HepG2 (cell line): ENCODE data around the gene SLC6A4. TPM values are rescaled to one million over a fixed set of nuclear protein-coding genes. Genes with fewer than 3 reads are reported as not detected.

Experiments used
- ATAC-seq: fragments of 200-7000 bp; cut with Tn5 transposase; 3 replicates; pipeline ENCODE4 v1.9.1; 2020; ENCODE audit warnings: mild to moderate bottlenecking, moderate library complexity
- BruUV-seq: library from RNA; stranded (reverse); fragments of 400-500 nt; replicated peaks from 2 replicates; lab custom pipeline; 2021; lab: Mats Ljungman, UMichigan
- CTCF ChIA-PET: fragments of 300-600 bp; formaldehyde crosslinking; extraction: SDS; loops from one replicate; lab custom pipeline; 2021; ENCODE audit warnings: low total read pairs, inconsistent platforms, low intra/inter-chr PET ratio; lab: Yijun Ruan, JAX
- POLR2A ChIA-PET: fragments of 350-600 bp; sonication (Branson Sonifier 250); formaldehyde crosslinking; loops from one replicate; lab custom pipeline; 2020; ENCODE audit warnings: antibody characterized with exemption, inconsistent platforms; lab: Yijun Ruan, JAX
- DNase-seq: peaks from one replicate; pipeline ENCODE4 v3.0.0-alpha.2; 2015; ENCODE audit warnings: low spot score
- FAIRE-seq: peaks from 3 replicates; lab custom pipeline; 2011; peaks lifted over from hg19 to GRCh38; lab: Jason Lieb, UNC
- H2AFZ ChIP-seq: one replicate; pipeline ENCODE4 v1.6.1; 2011; ENCODE audit warnings: low read length, inconsistent platforms
- H3K27ac ChIP-seq: fragments of 300-600 bp; 3 replicates; pipeline ENCODE4 v1.8.0; 2011; ENCODE audit warnings: mixed run types, mild to moderate bottlenecking, mixed read lengths, low read length, inconsistent platforms; ENCODE audit not compliant: insufficient read depth; ENCODE audit errors: extremely low read length
- H3K27me3 ChIP-seq, 2 experiments: fragments of 200-600 bp in 1 of 2; 2 replicates in 1 of 2; 3 replicates in 1 of 2; pipeline versions ENCODE4 v1.6.0 to v1.8.0; 2011; ENCODE audit warnings: low read length in 2 of 2, mild to moderate bottlenecking in 2 of 2, moderate library complexity in 2 of 2, inconsistent platforms in 1 of 2; ENCODE audit not compliant: insufficient read depth in 2 of 2, control insufficient read depth in 1 of 2
- H3K36me3 ChIP-seq, 2 experiments: fragments of 200-600 bp in 1 of 2; replicated peaks in 1 of 2; 2 replicates in 1 of 2; 3 replicates in 1 of 2; pipeline versions ENCODE4 v1.5.1 to v1.8.0; 2011; ENCODE audit warnings: low read length in 2 of 2, inconsistent platforms in 1 of 2; ENCODE audit not compliant: insufficient read depth in 2 of 2, control insufficient read depth in 1 of 2
- H3K4me1 ChIP-seq: 2 replicates; pipeline ENCODE4 v1.5.1; 2012; ENCODE audit warnings: low read length, inconsistent platforms; ENCODE audit not compliant: insufficient read depth
- H3K4me2 ChIP-seq: 2 replicates; pipeline ENCODE4 v1.6.0; 2011; ENCODE audit warnings: low read depth, low read length, inconsistent platforms
- H3K4me3 ChIP-seq, 3 experiments: fragments of 200-600 bp in 1 of 3; sonication (generic), shearing (Covaris generic) in 1 of 3; replicated peaks in 1 of 3; 2 replicates each; pipeline ENCODE4 v1.5.1; 2011 to 2016; ENCODE audit warnings: low read length in 3 of 3, inconsistent platforms in 2 of 3, low read depth in 2 of 3, mild to moderate bottlenecking in 2 of 3, control low read depth in 1 of 3, mixed read lengths in 1 of 3; ENCODE audit not compliant: insufficient read depth in 1 of 3
- H3K79me2 ChIP-seq: one replicate; pipeline ENCODE4 v1.6.1; 2011; ENCODE audit warnings: low read length, inconsistent platforms; ENCODE audit not compliant: insufficient read depth
- H3K9ac ChIP-seq: 2 replicates; pipeline ENCODE4 v1.6.0; 2011; ENCODE audit warnings: mild to moderate bottlenecking, low read depth, low read length, inconsistent platforms; ENCODE audit not compliant: insufficient read depth
- H3K9me3 ChIP-seq: 2 replicates; pipeline ENCODE4 v1.5.1; 2012; ENCODE audit warnings: mild to moderate bottlenecking, low read length
- H4K20me1 ChIP-seq: 2 replicates; pipeline ENCODE4 v1.6.0; 2011; ENCODE audit warnings: inconsistent platforms, mild to moderate bottlenecking, low read length, moderate library complexity; ENCODE audit not compliant: insufficient read depth
- ARID2 ChIP-seq: sonication (generic); formaldehyde crosslinking; IDR thresholded peaks from 2 replicates; pipeline ENCODE4 v1.8.1; 2022; ENCODE audit warnings: mild to moderate bottlenecking, missing genetic modification reagents, borderline replicate concordance
- MIXL1 ChIP-seq: IDR thresholded peaks from 2 replicates; pipeline ENCODE4 v1.6.1; 2016
- PAWR ChIP-seq: sonication (generic); formaldehyde crosslinking; IDR thresholded peaks from 2 replicates; pipeline ENCODE4 v1.4.0; 2020; ENCODE audit warnings: missing genetic modification reagents, mild to moderate bottlenecking, borderline replicate concordance
- PBX3 ChIP-seq: sonication (generic); formaldehyde crosslinking; IDR thresholded peaks from 2 replicates; pipeline ENCODE4 v1.8.1; 2023; ENCODE audit warnings: missing genetic modification reagents, inconsistent platforms, borderline replicate concordance
- REPIN1 ChIP-seq: sonication (generic); formaldehyde crosslinking; IDR thresholded peaks from 2 replicates; pipeline ENCODE4 v1.8.0; 2022; ENCODE audit warnings: missing genetic modification reagents, low read depth, mild to moderate bottlenecking, borderline replicate concordance
- SRSF1 ChIP-seq: fragments of 200-400 bp; formaldehyde crosslinking; optimal IDR thresholded peaks from 2 replicates; pipeline ENCODE3; 2017; ENCODE audit warnings: mild to moderate bottlenecking, low read depth, low read length, moderate library complexity
- ZNF263 ChIP-seq: sonication (generic); formaldehyde crosslinking; IDR thresholded peaks from 2 replicates; pipeline ENCODE4 v1.4.0; 2020; ENCODE audit warnings: missing genetic modification reagents
- ZNF333 ChIP-seq: sonication (generic); formaldehyde crosslinking; IDR thresholded peaks from 2 replicates; pipeline ENCODE4 v1.4.0; 2020; ENCODE audit warnings: mild to moderate bottlenecking, missing genetic modification reagents, borderline replicate concordance
- ZNF570 ChIP-seq: sonication (generic); formaldehyde crosslinking; IDR thresholded peaks from 2 replicates; pipeline ENCODE4 v1.4.0; 2020; ENCODE audit warnings: mild to moderate bottlenecking, missing genetic modification reagents, borderline replicate concordance
- ZNF749 ChIP-seq: sonication (generic); formaldehyde crosslinking; IDR thresholded peaks from 2 replicates; pipeline ENCODE4 v1.8.0; 2022; ENCODE audit warnings: mild to moderate bottlenecking, missing genetic modification reagents, moderate library complexity, borderline replicate concordance
- ZNF776 ChIP-seq: sonication (generic); formaldehyde crosslinking; IDR thresholded peaks from 2 replicates; pipeline ENCODE4 v1.4.0; 2020; ENCODE audit warnings: mild to moderate bottlenecking, missing genetic modification reagents
- WGBS: methylation state at CpG from one replicate; pipeline ENCODE4 v1.1.6; 2017; ENCODE audit warnings: low lambda C conversion rate; 5-methylcytosine and 5-hydroxymethylcytosine counted together
- in situ Hi-C: cut with HindIII; loops from 2 replicates; pipeline ENCODE4 v1.10.0; 2017; ENCODE audit warnings: low pct_unique_long_range_greater_than_20kb; ENCODE audit not compliant: extremely low pct_ligation_motif_present
- intact Hi-C: fragments of 100-400 bp; cut with micrococcal nuclease; formaldehyde crosslinking; loops from one replicate; pipeline ENCODE4 v1.10.0; 2022; ENCODE audit not compliant: unreplicated experiment
- polyA plus RNA-seq, 8 experiments: library from polyadenylated mRNA; depleted of rRNA in 3 of 8; stranded (reverse) in 7 of 8; unstranded in 1 of 8; fragments of >200 nt; fragmentation: Illumina TruSeq in 4 of 8; extraction: Trizol in 4 of 8; gene quantifications; 2 replicates each; pipeline versions ENCODE4 v1.2.1 to v1.2.3, GENCODE V29; 2011 to 2016; ENCODE audit warnings: low read depth in 4 of 8, missing spikeins in 1 of 8, mixed read lengths in 1 of 8; ENCODE audit not compliant: insufficient read depth in 1 of 8
- total RNA-seq, 5 experiments: library from RNA; depleted of rRNA; stranded (reverse); fragments of >200 nt; fragmentation: Illumina TruSeq; extraction: Trizol; gene quantifications; 2 replicates each; pipeline ENCODE4 v1.2.3, GENCODE V29; 2016; ENCODE audit warnings: low read depth in 1 of 5
- TF ChIP-seq, protein P1 (sequence below): IDR thresholded peaks from 2 replicates; pipeline ENCODE4 v1.6.1; 2016; ENCODE audit warnings: missing compliant biosample characterization, missing genetic modification reagents, borderline replicate concordance
- TF ChIP-seq, protein P2 (sequence below): sonication (generic); formaldehyde crosslinking; IDR thresholded peaks from 2 replicates; pipeline ENCODE4 v1.4.0; 2020; ENCODE audit warnings: missing genetic modification reagents
- TF ChIP-seq, protein P3 (sequence below): sonication (generic); formaldehyde crosslinking; IDR thresholded peaks from 2 replicates; pipeline ENCODE4 v1.5.0; 2020; ENCODE audit warnings: missing genetic modification reagents
- TF ChIP-seq, protein P4 (sequence below): IDR thresholded peaks from 2 replicates; pipeline ENCODE4 v1.6.1; 2016

The SLC6A4 gene
- total and polyA plus RNA-seq, 2 of the 13 experiments (the other 11 are each of a cell fraction or from before 2014, with no cell fraction given) = 7.6 to 20.3 TPM

DNA sequence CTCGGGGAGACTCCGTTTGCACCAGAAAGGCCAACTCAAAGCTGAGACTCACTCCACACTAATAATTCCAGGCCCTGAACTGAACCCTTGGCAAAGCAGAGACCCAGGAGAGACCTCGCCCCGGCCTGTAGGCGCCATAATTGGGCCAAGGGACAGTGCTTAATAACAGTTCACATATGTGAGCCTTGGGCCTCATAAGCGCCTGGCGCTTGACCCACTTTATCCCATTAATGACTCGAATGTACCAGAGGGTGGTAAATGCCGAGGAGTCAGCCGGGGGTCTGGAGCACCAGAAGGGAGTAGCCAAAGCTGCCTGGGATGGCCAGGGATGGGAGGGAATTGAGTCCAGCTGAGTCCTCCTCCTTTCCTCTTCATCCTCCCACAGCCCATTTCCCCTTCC, 24.6 kb downstream of the SLC6A4 start:
- Histone ChIP-seq H3K4me2 (no peak overlapping the region), H3K9ac (no peak overlapping the region), H2AFZ (no peak overlapping the region), H3K27ac (no peak overlapping the region), H3K79me2 (no peaks in the 10 kb centered on the region), H3K4me1 (no peaks in the 10 kb centered on the region), H3K9me3 (no peaks in the 10 kb centered on the region), H3K27me3 (no peaks in the 10 kb centered on the region), H4K20me1 (no peaks in the 10 kb centered on the region), H3K36me3 (peaks cover 0 to 2% of the 10 kb centered on the region in 2 experiments; a peak in 3 of 5 replicates), H3K4me3 (no peak overlapping the region)
- DNase-seq (no peak), FAIRE-seq (no peak), ATAC-seq (no peak)
- POLR2A ChIA-PET = interaction anchor here (1.9 kb wide), 1 partner anchor 12 kb away, joined by 5 read pairs; no protein-coding TSS in a partner anchor
- no TSS peak for BruUV-seq
- in situ Hi-C loops (no loop called here), intact Hi-C loops (no loop called here)
- WGBS = 91% methylated on average over 7 of the region's 10 CpGs
- no peak for TF ChIP-seq ZNF749 (CRISPR knock-in tag)
- TF ChIP-seq, protein P1, sequence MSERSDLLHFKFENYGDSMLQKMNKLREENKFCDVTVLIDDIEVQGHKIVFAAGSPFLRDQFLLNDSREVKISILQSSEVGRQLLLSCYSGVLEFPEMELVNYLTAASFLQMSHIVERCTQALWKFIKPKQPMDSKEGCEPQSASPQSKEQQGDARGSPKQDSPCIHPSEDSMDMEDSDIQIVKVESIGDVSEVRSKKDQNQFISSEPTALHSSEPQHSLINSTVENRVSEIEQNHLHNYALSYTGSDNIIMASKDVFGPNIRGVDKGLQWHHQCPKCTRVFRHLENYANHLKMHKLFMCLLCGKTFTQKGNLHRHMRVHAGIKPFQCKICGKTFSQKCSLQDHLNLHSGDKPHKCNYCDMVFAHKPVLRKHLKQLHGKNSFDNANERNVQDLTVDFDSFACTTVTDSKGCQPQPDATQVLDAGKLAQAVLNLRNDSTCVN (CRISPR knock-in tag) = no peak
- TF ChIP-seq REPIN1 (CRISPR knock-in tag) = no peak
- TF ChIP-seq, protein P2, sequence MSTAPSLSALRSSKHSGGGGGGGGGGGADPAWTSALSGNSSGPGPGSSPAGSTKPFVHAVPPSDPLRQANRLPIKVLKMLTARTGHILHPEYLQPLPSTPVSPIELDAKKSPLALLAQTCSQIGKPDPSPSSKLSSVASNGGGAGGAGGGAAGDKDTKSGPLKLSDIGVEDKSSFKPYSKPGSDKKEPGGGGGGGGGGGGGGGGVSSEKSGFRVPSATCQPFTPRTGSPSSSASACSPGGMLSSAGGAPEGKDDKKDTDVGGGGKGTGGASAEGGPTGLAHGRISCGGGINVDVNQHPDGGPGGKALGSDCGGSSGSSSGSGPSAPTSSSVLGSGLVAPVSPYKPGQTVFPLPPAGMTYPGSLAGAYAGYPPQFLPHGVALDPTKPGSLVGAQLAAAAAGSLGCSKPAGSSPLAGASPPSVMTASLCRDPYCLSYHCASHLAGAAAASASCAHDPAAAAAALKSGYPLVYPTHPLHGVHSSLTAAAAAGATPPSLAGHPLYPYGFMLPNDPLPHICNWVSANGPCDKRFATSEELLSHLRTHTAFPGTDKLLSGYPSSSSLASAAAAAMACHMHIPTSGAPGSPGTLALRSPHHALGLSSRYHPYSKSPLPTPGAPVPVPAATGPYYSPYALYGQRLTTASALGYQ (CRISPR knock-in tag) = no peak
- no peak for TF ChIP-seq ZNF570 (CRISPR knock-in tag)
- no peak for TF ChIP-seq SRSF1
- TF ChIP-seq ZNF333 (CRISPR knock-in tag) = no peak
- no peak for TF ChIP-seq MIXL1 (CRISPR knock-in tag)
- TF ChIP-seq, protein P3, sequence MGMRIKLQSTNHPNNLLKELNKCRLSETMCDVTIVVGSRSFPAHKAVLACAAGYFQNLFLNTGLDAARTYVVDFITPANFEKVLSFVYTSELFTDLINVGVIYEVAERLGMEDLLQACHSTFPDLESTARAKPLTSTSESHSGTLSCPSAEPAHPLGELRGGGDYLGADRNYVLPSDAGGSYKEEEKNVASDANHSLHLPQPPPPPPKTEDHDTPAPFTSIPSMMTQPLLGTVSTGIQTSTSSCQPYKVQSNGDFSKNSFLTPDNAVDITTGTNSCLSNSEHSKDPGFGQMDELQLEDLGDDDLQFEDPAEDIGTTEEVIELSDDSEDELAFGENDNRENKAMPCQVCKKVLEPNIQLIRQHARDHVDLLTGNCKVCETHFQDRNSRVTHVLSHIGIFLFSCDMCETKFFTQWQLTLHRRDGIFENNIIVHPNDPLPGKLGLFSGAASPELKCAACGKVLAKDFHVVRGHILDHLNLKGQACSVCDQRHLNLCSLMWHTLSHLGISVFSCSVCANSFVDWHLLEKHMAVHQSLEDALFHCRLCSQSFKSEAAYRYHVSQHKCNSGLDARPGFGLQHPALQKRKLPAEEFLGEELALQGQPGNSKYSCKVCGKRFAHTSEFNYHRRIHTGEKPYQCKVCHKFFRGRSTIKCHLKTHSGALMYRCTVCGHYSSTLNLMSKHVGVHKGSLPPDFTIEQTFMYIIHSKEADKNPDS (CRISPR knock-in tag) = no peak
- TF ChIP-seq, protein P4, sequence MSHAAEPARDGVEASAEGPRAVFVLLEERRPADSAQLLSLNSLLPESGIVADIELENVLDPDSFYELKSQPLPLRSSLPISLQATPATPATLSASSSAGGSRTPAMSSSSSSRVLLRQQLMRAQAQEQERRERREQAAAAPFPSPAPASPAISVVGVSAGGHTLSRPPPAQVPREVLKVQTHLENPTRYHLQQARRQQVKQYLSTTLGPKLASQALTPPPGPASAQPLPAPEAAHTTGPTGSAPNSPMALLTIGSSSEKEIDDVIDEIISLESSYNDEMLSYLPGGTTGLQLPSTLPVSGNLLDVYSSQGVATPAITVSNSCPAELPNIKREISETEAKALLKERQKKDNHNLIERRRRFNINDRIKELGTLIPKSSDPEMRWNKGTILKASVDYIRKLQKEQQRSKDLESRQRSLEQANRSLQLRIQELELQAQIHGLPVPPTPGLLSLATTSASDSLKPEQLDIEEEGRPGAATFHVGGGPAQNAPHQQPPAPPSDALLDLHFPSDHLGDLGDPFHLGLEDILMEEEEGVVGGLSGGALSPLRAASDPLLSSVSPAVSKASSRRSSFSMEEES (CRISPR knock-in tag) = no peak
- no peak for TF ChIP-seq PAWR (CRISPR knock-in tag)
- TF ChIP-seq ZNF263 (CRISPR knock-in tag) = no peak
- no peak for TF ChIP-seq ARID2 (CRISPR knock-in tag)
- TF ChIP-seq PBX3 = no peak
- no peak for TF ChIP-seq ZNF776
- CTCF ChIA-PET = no interaction called here
